Type B pancreatic cell (in vitro differentiated cells): ENCODE measurements around the gene RSF1. TPM values are rescaled to one million over a fixed set of nuclear protein-coding genes. Genes with fewer than 3 reads are reported as not detected.

Experiments
- DNase-seq: peaks from one replicate; pipeline ENCODE4 v3.0.0; 2021; ENCODE audit warnings: mixed read lengths; ENCODE audit not compliant: unreplicated experiment; ENCODE audit errors: extremely low spot score
- H3K27ac Mint-ChIP-seq: 2 replicates; pipeline ENCODE4 v1.8.0; 2021; ENCODE audit warnings: mild to moderate bottlenecking, mixed read lengths
- H3K27me3 Mint-ChIP-seq: 2 replicates; pipeline ENCODE4 v1.8.0; 2021; ENCODE audit warnings: mixed read lengths
- H3K36me3 Mint-ChIP-seq: 2 replicates; pipeline ENCODE4 v1.8.0; 2021; ENCODE audit warnings: mixed read lengths
- H3K4me1 Mint-ChIP-seq: one replicate; pipeline ENCODE4 v1.8.0; 2021; ENCODE audit warnings: mixed read lengths; ENCODE audit not compliant: unreplicated experiment
- H3K4me3 Mint-ChIP-seq: 2 replicates; pipeline ENCODE4 v1.8.0; 2021; ENCODE audit warnings: mild to moderate bottlenecking, mixed read lengths
- H3K9me3 Mint-ChIP-seq: 2 replicates; pipeline ENCODE4 v1.8.0; 2021; ENCODE audit warnings: mixed read lengths
- total RNA-seq: library from RNA; stranded (reverse); gene quantifications from 2 replicates; pipeline ENCODE4 v1.2.1, GENCODE V29; 2021; ENCODE audit warnings: low replicate concordance
- TF ChIP-seq, protein P1 (sequence below): fragments of 200-600 bp; sonication (generic); conservative IDR thresholded peaks from 2 replicates; pipeline ENCODE4 v1.5.0; 2021; ENCODE audit warnings: antibody characterized with exemption, mild to moderate bottlenecking

RSF1 gene
- total RNA-seq, 1 donor from 2014 or later: 74.2 TPM

DNA sequence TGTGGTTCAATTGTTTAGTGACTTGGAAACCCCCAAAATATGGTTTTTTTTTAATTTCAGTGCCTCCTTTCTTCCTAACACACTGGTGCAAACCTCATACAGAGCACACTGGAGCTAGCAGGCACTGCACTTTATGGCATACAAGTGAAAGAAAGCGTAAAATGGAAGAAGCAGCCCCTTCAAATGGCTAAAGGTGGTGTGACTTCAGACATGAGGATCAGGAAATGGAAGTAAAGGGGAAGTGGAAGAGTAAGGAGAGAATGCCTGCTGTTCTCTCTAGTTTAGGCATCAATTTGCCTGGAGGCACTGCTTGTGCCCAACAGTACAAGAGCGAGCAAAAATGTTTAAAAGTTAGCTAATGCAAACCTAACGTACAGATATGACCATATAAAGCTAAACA, 5.7 kb downstream of the RSF1 start:
- peaks cover 8% of the 10 kb centered on the region for H3K4me1 Mint-ChIP-seq
- no peak overlapping the region for H3K4me3 Mint-ChIP-seq

GRCh38 chr11:77813256-77813655, 7.3 kb downstream of the RSF1 start:
- Mint-ChIP-seq H3K9me3 (no peaks in the 10 kb centered on the region), H3K27me3 (no peaks in the 10 kb centered on the region), H3K4me3 (no peak overlapping the region), H3K36me3 (peaks cover 15% of the 10 kb centered on the region), H3K27ac (no peak overlapping the region), H3K4me1 (peaks cover 7% of the 10 kb centered on the region)
- DNase-seq: no peak
- TF ChIP-seq, protein P1, sequence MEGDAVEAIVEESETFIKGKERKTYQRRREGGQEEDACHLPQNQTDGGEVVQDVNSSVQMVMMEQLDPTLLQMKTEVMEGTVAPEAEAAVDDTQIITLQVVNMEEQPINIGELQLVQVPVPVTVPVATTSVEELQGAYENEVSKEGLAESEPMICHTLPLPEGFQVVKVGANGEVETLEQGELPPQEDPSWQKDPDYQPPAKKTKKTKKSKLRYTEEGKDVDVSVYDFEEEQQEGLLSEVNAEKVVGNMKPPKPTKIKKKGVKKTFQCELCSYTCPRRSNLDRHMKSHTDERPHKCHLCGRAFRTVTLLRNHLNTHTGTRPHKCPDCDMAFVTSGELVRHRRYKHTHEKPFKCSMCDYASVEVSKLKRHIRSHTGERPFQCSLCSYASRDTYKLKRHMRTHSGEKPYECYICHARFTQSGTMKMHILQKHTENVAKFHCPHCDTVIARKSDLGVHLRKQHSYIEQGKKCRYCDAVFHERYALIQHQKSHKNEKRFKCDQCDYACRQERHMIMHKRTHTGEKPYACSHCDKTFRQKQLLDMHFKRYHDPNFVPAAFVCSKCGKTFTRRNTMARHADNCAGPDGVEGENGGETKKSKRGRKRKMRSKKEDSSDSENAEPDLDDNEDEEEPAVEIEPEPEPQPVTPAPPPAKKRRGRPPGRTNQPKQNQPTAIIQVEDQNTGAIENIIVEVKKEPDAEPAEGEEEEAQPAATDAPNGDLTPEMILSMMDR: no peak

More for the DNA sequence above, 5.7 kb downstream of the RSF1 start:
- TF ChIP-seq, protein P1: no peak
- Mint-ChIP-seq H3K9me3 (no peaks in the 10 kb centered on the region), H3K27ac (no peak overlapping the region), H3K36me3 (peaks cover 13% of the 10 kb centered on the region), H3K27me3 (no peaks in the 10 kb centered on the region)
- no peak for DNase-seq

DNA sequence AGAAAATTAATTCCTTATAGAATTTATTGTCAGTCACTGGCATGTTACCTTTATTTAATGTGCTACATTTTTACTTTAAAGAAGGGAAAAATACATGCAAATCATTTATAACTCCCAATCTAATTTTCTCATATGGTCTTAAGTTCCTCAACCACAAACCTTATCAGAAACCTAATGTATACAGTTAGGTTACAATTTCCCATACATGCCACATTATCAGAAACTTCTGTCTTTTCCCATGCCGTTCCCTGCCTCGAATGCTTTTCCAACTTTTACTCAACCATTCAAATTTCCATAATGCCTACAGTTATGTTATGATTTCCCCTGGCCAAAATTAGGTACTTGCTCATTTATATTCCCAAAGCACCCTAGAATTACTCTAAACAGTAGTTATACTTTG, 13.5 kb downstream of the RSF1 start:
- Mint-ChIP-seq H3K36me3 (peaks cover 19% of the 10 kb centered on the region), H3K9me3 (no peaks in the 10 kb centered on the region), H3K4me1 (peaks cover 8% of the 10 kb centered on the region), H3K27ac (no peak overlapping the region), H3K27me3 (no peaks in the 10 kb centered on the region), H3K4me3 (no peak overlapping the region)
- no peak for DNase-seq
- TF ChIP-seq, protein P1: no peak

DNA sequence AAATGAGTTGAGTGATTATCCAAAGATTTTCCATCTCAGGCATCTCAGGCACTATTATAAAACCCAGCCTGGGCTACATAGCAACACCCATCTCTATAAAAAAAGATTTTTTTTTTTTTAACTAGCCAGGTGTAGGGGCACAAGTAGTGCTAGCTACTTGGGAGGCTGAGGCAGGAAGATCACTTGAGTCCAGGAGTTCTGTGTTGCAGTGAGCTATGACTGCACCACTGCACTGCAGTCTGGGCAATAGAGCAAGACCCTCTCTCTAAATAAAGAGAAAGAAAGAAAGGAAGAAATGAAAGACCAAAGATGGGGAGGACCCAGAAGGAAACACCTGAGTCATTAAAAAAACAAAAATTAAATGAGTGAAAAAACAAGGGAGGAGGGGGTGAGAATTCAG, 14.1 kb downstream of the RSF1 start:
- H3K27ac Mint-ChIP-seq: no peak overlapping the region
- peaks cover 8% of the 10 kb centered on the region for H3K4me1 Mint-ChIP-seq
- no peaks in the 10 kb centered on the region for H3K27me3 Mint-ChIP-seq

GRCh38 chr11:77801477-77801876, 19.0 kb downstream of the RSF1 start:
- no peak overlapping the region for H3K27ac Mint-ChIP-seq
- peaks cover 22% of the 10 kb centered on the region for H3K36me3 Mint-ChIP-seq
- no peaks in the 10 kb centered on the region for H3K9me3 Mint-ChIP-seq
- no peaks in the 10 kb centered on the region for H3K27me3 Mint-ChIP-seq
- no peak overlapping the region for H3K4me3 Mint-ChIP-seq
- peaks cover 6% of the 10 kb centered on the region for H3K4me1 Mint-ChIP-seq
- TF ChIP-seq, protein P1: no peak
- DNase-seq: no peak

More for the DNA sequence above, 14.1 kb downstream of the RSF1 start:
- H3K36me3 Mint-ChIP-seq: peaks cover 17% of the 10 kb centered on the region
- TF ChIP-seq, protein P1: no peak
- H3K9me3 Mint-ChIP-seq: no peaks in the 10 kb centered on the region
- H3K4me3 Mint-ChIP-seq: no peak overlapping the region
- no peak for DNase-seq

DNA sequence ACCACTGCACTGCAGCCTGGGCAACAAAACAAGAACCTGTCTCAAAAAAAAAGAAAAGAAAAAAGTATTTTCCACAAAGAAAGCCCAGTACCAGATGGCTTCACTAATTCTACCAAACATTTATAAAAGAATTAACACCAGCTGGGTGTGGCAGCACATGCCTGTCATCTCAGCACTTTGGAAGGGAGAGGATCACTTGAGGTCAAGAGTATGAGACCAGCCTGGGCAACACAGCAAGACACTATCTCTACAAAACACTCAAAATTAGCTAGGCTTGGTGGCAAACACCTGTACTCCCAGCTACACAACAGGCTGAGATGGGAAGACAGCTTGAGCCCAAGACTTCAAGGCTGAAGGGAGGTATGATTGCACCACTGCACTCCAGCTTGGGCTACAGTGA, 20.1 kb downstream of the RSF1 start:
- peaks cover 21% of the 10 kb centered on the region for H3K36me3 Mint-ChIP-seq
- H3K27me3 Mint-ChIP-seq: no peaks in the 10 kb centered on the region
- no peak overlapping the region for H3K4me3 Mint-ChIP-seq

More for the DNA sequence above, 20.1 kb downstream of the RSF1 start:
- Mint-ChIP-seq H3K4me1 (peaks cover 6% of the 10 kb centered on the region), H3K9me3 (no peaks in the 10 kb centered on the region), H3K27ac (no peak overlapping the region)
- DNase-seq: no peak
- TF ChIP-seq, protein P1: no peak
